OCI-LY3 (cell line): ENCODE data around the gene RPS6KC1.

ENCODE experiments used
- H2AFZ ChIP-seq: fragments of 200-600, 300-600 bp; shearing (Covaris generic); 2 replicates; pipeline ENCODE4 v1.6.0; 2014; ENCODE audit warnings: antibody characterized with exemption, low read depth, low read length
- H3K27ac ChIP-seq: fragments of 200-600, 300-600 bp; sonication (generic); 2 replicates; pipeline ENCODE4 v1.5.1; 2014; ENCODE audit warnings: mild to moderate bottlenecking, low read length, moderate library complexity, mixed read lengths
- H3K27me3 ChIP-seq: fragments of 200-600, 300-600 bp; sonication (generic); 2 replicates; pipeline ENCODE4 v1.6.1; 2014; ENCODE audit warnings: low read depth, low read length, mixed read lengths
- H3K36me3 ChIP-seq: fragments of 200-600, 300-600 bp; sonication (generic); replicated peaks from 2 replicates; pipeline ENCODE3; 2014; ENCODE audit warnings: low read depth, low read length, mixed read lengths
- H3K4me1 ChIP-seq: fragments of 300-600, 200-600 bp; sonication (generic); 2 replicates; pipeline ENCODE4 v1.6.1; 2014; ENCODE audit warnings: low read length, mixed read lengths
- H3K4me2 ChIP-seq: fragments of 200-600, 300-600 bp; sonication (generic); 2 replicates; pipeline ENCODE4 v1.6.1; 2014; ENCODE audit warnings: low read length, mixed read lengths
- H3K4me3 ChIP-seq: fragments of 300-600, 200-600 bp; sonication (generic); 2 replicates; pipeline ENCODE4 v1.5.1; 2014; ENCODE audit warnings: antibody characterized with exemption, mild to moderate bottlenecking, low read length, moderate library complexity
- H3K79me2 ChIP-seq: fragments of 300-600, 200-600 bp; shearing (Covaris generic); 2 replicates; pipeline ENCODE4 v1.6.1; 2014; ENCODE audit warnings: mild to moderate bottlenecking, low read length, mixed read lengths
- H3K9ac ChIP-seq: fragments of 300-600, 200-600 bp; shearing (Covaris generic); 2 replicates; pipeline ENCODE4 v1.6.0; 2014; ENCODE audit warnings: mild to moderate bottlenecking, low read length, moderate library complexity
- H3K9me3 ChIP-seq: fragments of 200-600, 300-600 bp; shearing (Covaris generic); 2 replicates; pipeline ENCODE4 v1.6.1; 2014; ENCODE audit warnings: low read length, mixed read lengths; ENCODE audit not compliant: insufficient read depth
- H4K20me1 ChIP-seq: fragments of 200-600, 300-600 bp; sonication (generic); 2 replicates; pipeline ENCODE4 v1.6.1; 2016; ENCODE audit warnings: low read length, mixed read lengths; ENCODE audit not compliant: insufficient read depth
- EZH2phosphoT487 ChIP-seq: fragments of 200-600 bp; shearing (Covaris generic); IDR thresholded peaks from 2 replicates; pipeline ENCODE4 v1.6.1; 2018; ENCODE audit warnings: antibody characterized with exemption, mixed run types, low read depth
- TF ChIP-seq, protein P1 (sequence below): fragments of 200-600, 300-600 bp; sonication (generic); IDR thresholded peaks from 2 replicates; pipeline ENCODE4 v1.5.1; 2014; ENCODE audit warnings: antibody characterized with exemption, low read length, low read depth

Gene RPS6KC1

GRCh38 chr1:213256438-213257087 lies 205.5 kb downstream of the RPS6KC1 start:
- no peak overlapping the region for H3K27ac ChIP-seq
- no peak for TF ChIP-seq EZH2phosphoT487
- TF ChIP-seq, protein P1, sequence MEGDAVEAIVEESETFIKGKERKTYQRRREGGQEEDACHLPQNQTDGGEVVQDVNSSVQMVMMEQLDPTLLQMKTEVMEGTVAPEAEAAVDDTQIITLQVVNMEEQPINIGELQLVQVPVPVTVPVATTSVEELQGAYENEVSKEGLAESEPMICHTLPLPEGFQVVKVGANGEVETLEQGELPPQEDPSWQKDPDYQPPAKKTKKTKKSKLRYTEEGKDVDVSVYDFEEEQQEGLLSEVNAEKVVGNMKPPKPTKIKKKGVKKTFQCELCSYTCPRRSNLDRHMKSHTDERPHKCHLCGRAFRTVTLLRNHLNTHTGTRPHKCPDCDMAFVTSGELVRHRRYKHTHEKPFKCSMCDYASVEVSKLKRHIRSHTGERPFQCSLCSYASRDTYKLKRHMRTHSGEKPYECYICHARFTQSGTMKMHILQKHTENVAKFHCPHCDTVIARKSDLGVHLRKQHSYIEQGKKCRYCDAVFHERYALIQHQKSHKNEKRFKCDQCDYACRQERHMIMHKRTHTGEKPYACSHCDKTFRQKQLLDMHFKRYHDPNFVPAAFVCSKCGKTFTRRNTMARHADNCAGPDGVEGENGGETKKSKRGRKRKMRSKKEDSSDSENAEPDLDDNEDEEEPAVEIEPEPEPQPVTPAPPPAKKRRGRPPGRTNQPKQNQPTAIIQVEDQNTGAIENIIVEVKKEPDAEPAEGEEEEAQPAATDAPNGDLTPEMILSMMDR, result no peak
- H4K20me1 ChIP-seq, result no peaks in the 10 kb centered on the region
- no peaks in the 10 kb centered on the region for H3K79me2 ChIP-seq
- no peak overlapping the region for H3K9ac ChIP-seq
- no peak overlapping the region for H3K4me3 ChIP-seq
- no peaks in the 10 kb centered on the region for H3K36me3 ChIP-seq
- H3K27me3 ChIP-seq, result no peaks in the 10 kb centered on the region
- no peak overlapping the region for H3K4me2 ChIP-seq
- H3K4me1 ChIP-seq, result no peaks in the 10 kb centered on the region
- H3K9me3 ChIP-seq, result no peaks in the 10 kb centered on the region
- H2AFZ ChIP-seq, result no peak overlapping the region

DNA sequence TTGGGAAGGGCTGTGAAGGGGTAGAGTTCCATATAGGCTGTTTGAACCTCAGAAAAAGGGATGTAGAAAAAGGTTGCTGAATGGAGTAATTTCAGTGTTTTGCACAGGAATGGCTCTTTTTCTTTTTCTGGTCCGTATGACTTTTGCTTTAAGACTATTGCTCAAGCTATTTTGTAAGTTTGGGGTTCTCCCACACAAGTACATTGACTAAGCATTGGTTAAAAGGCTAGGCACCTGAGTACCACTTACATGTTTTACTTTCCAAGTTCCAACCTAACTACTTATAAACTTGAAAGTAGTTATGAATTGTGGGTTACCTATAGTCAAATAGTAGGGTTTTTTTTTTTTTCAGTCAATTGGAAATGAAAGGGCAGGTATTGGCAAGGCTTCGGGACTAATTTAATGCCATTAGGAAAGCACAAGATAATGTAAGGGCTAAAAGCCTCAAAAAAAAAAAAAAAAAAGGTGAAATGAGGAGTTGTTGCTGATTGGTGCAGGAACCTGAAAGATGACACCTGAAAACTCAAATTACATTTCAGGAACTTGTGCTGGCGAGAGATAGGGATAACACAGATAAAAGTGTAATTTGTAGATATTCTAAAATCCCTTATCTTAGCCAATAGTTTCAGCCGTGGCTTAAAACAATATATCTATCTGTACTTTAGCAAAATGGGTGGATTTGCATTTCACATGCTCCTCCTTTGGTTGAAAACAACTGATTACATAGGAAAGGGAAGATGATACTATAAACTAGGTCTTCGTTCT lies 209.5 kb downstream of the RPS6KC1 start:
- Histone ChIP-seq H3K9me3 (no peaks in the 10 kb centered on the region), H3K4me3 (no peak overlapping the region), H3K27me3 (no peaks in the 10 kb centered on the region), H3K9ac (no peak overlapping the region), H2AFZ (no peak overlapping the region), H4K20me1 (no peaks in the 10 kb centered on the region), H3K79me2 (no peaks in the 10 kb centered on the region), H3K36me3 (no peaks in the 10 kb centered on the region), H3K4me2 (no peak overlapping the region), H3K4me1 (no peaks in the 10 kb centered on the region), H3K27ac (no peak overlapping the region)
- TF ChIP-seq, protein P1, result no peak
- no peak for TF ChIP-seq EZH2phosphoT487

- TF ChIP-seq, protein P1, result no peak
- TF ChIP-seq EZH2phosphoT487, result no peak
- Histone ChIP-seq H3K4me2 (no peak overlapping the region), H3K9ac (no peak overlapping the region), H3K4me1 (no peaks in the 10 kb centered on the region), H4K20me1 (no peaks in the 10 kb centered on the region), H3K9me3 (no peaks in the 10 kb centered on the region), H2AFZ (no peak overlapping the region), H3K36me3 (peaks cover 13% of the 10 kb centered on the region), H3K27ac (no peak overlapping the region), H3K4me3 (no peak overlapping the region), H3K27me3 (no peaks in the 10 kb centered on the region), H3K79me2 (no peaks in the 10 kb centered on the region)
Measured at GRCh38 chr1:213264531-213264930, 213.5 kb downstream of the RPS6KC1 start.

- H4K20me1 ChIP-seq, result no peaks in the 10 kb centered on the region
- no peaks in the 10 kb centered on the region for H3K9me3 ChIP-seq
- no peak overlapping the region for H3K4me3 ChIP-seq
- no peak overlapping the region for H2AFZ ChIP-seq
- H3K27ac ChIP-seq, result no peak overlapping the region
- no peak overlapping the region for H3K4me2 ChIP-seq
- no peaks in the 10 kb centered on the region for H3K27me3 ChIP-seq
- peaks cover 13% of the 10 kb centered on the region for H3K36me3 ChIP-seq
- no peaks in the 10 kb centered on the region for H3K4me1 ChIP-seq
- no peak overlapping the region for H3K9ac ChIP-seq
- H3K79me2 ChIP-seq, result no peaks in the 10 kb centered on the region
- TF ChIP-seq, protein P1, result no peak
Measured at GRCh38 chr1:213266983-213267772, 216.1 kb downstream of the RPS6KC1 start.
